ENCODE results near the gene MTO1.
"Not testable (repeated sequence)": the region's sequence is repeated elsewhere in the genome, so short reads cannot be mapped to it uniquely, and the experiment has no call there.

MTO1 gene

GRCh38 chr6:73503027-73503772 lies 41.7 kb downstream of the MTO1 start:
- DNase-seq, result no peak

GRCh38 chr6:73504160-73504559 lies 42.6 kb downstream of the MTO1 start:
- no peak for DNase-seq

GRCh38 chr6:73505142-73505541 lies 43.6 kb downstream of the MTO1 start:
- no peak for DNase-seq

- DNase-seq, result not testable (repeated sequence)
Observed at GRCh38 chr6:73505705-73506104, 44.2 kb downstream of the MTO1 start.

GRCh38 chr6:73506246-73506645 lies 44.7 kb downstream of the MTO1 start:
- no peak for DNase-seq

- DNase-seq, result no peak
Observed at GRCh38 chr6:73508776-73509175, 47.2 kb downstream of the MTO1 start.

GRCh38 chr6:73509851-73510250 lies 48.3 kb downstream of the MTO1 start:
- no peak for DNase-seq

GRCh38 chr6:73511796-73512195 lies 50.3 kb downstream of the MTO1 start:
- no peak for DNase-seq

- peak; percentile 38 for DNase-seq
Observed at GRCh38 chr6:73513496-73513854, 51.9 kb downstream of the MTO1 start.

GRCh38 chr6:73514746-73515110 lies 53.2 kb downstream of the MTO1 start:
- no peak for DNase-seq

GRCh38 chr6:73515204-73515655 lies 53.7 kb downstream of the MTO1 start:
- peak; percentile 38 for DNase-seq

GRCh38 chr6:73516514-73517489 lies 55.3 kb downstream of the MTO1 start:
- DNase-seq, result no peak

GRCh38 chr6:73518100-73518981 lies 56.8 kb downstream of the MTO1 start:
- DNase-seq, result not testable (repeated sequence)

GRCh38 chr6:73518982-73519881 lies 57.7 kb downstream of the MTO1 start:
- DNase-seq, result not testable (repeated sequence)

GRCh38 chr6:73519926-73520687 lies 58.6 kb downstream of the MTO1 start:
- peak; percentile 84 for DNase-seq

GRCh38 chr6:73520688-73521350 lies 59.3 kb downstream of the MTO1 start, which contains the start of gene EEF1A1:
EEF1A1 (minus strand) TSS chr6:73521032; CDS start chr6:73520026, 1,006 bp downstream.
- DNase-seq, result peak; percentile 100

- DNase-seq, result peak; percentile 79
Observed at GRCh38 chr6:73521351-73521985, 59.9 kb downstream of the MTO1 start.

GRCh38 chr6:73523434-73524123 lies 62.0 kb downstream of the MTO1 start:
- peak; percentile 38 for DNase-seq

Measured in fibroblast of skin of scalp (primary cell).